Activated CD4-positive, CD25-positive, alpha-beta regulatory T cell (primary cell): ENCODE results near the gene CLPTM1L.
"Not testable (repeated sequence)": the region's sequence is repeated elsewhere in the genome, so short reads cannot be mapped to it uniquely, and the experiment has no call there.

Experiments used
- DNase-seq, 4 experiments: peaks; one replicate each; lab custom pipeline; 2025; lab: John Stamatoyannopoulos, UW

CLPTM1L gene

DNA sequence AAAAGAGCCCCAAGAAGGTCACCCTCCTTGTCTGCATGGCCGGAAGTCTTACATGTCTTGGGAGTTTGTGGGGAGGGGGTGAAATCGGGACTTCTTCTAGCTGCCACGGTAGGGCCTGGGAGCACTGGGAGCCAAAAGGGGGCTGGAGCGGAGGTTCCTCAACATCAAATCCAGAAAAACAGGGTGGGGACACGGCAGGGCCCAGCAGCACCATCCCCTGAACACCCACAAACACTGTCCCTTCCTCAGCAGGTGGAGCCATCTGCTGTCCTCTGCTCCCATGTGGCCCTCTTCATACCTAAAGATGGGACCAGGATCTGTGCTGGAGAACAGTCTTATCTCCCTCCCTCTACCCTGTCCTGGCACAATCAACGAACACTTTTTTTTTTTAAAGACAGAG lies 52.8 kb downstream of the CLPTM1L start:
- DNase-seq: no peak

DNA sequence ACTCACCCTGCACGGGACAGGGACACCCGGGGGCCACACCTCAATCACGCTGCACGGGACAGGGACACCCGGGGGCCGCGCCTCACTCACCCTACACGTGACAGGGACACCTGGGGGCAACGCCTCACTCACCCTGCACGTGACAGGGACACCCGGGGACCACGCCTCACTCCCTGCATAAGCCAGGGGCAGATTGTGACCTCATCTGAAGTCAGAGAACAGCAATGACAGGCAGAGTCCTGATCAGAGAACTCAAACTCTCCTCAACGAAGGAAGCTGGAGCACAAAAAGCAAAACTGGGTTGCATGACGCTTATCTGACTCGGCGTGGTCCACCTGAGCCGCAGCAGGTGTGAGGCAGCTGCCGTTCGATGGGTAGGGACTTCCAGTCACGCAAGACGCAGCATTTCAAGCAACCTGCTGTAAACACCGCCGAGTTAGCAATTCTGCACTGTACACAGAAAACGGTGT lies 53.3 kb downstream of the CLPTM1L start:
- no peak for DNase-seq

DNA sequence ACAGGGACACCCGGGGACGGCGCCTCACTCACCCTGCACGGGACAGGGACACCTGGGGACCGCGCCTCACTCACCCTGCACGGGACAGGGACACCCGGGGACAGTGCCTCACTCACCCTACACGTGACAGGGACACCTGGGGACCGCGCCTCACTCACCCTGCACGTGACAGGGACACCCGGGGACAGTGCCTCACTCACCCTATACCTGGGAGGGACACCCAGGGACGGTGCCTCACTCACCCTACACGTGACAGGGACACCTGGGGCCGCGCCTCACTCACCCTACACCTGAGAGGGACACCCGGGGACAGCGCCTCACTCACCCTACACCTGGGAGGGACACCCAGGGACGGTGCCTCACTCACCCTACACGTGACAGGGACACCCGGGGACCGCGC lies 53.9 kb downstream of the CLPTM1L start:
- not testable (repeated sequence) for DNase-seq

DNA sequence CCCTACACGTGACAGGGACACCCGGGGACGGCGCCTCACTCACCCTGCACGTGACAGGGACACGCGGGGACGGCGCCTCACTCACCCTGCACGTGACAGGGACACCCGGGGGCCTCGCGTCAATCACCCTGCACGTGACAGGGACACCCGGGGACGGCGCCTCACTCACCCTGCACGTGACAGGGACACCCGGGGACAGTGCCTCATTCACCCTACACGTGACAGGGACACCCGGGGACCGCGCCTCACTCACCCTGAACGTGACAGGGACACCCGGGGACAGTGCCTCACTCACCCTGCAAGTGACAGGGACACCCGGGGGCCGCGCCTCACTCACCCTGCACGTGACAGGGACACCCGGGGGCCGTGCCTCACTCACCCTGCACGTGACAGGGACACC lies 55.3 kb downstream of the CLPTM1L start:
- not testable (repeated sequence) for DNase-seq

DNA sequence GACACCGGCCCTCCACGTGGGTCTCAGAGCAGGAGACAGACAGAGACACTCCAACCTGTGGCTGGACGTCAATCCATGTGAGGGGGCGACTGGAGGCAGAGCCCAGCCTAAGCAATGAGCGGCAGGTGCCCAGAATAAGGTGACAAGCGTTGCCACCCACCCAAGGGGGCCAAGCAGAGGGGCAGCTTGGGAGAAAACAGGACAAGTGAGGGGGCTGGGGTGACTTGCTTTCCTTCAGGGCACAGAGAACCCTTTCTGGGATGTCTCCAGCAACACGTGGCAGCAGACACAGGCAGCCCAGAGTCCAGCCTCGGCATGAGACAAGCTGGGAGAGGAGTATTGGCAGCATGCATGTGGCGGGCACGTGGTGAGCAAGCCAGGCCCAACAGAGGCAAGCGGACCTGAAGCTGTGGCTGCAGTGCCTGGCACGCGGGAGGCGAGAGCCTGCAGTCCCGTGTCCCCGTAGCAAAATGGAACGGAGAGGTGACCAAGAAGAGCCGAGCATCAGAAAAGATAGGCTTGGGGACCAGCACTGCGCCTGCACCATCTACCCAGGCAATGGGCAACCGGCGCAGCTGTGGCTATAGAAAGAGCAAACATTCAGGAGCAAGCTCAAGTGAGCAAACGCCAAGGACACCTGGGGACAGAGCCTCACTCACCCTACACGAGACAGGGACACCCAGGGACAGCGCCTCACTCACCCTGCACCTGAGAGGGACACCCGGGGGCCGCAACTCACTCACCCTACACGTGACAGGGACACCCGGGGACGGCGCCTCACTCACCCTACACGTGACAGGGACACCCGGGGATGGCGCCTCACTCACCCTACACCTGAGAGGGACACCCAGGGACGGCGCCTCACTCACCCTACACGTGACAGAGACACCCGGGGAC lies 56.2 kb downstream of the CLPTM1L start:
- no peak for DNase-seq

DNA sequence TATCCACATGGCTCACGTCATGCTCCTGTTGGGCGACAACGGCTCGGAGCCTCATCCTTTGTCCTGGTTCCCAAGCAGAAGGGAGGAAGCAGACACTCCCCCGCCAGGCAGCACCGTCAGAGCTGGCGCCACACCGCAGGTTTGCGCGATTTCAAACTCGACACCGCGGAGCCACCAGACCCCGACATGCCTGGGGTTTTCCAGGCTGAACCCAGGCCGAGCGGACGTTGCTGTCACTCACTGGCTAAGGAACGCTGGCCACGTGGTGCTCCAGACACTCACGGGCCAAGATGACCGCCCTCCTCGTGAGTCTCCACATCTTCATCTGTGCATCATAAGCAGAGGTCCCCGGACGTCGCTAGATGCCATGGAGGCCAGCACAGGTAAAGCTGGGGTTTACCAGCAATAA lies 59.0 kb downstream of the CLPTM1L start:
- DNase-seq: no peak

DNA sequence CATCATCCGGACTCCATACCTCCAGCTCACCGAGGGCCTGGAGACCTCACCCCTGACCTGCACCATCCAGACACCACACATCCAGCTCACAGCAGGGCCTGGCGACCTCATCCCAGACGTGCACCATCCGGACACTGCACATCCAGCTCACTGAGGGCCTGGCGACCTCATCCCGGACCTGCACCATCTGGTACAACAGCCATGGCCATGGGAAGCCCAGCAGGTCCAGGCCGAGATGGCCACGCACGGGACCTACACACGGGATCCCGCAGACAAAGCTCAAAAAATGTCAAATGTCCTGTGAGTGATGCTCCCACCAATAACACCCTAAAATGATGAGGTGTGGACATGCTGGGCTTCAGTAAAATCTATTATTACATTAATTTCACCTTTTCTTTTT lies 59.8 kb downstream of the CLPTM1L start:
- DNase-seq: no peak

DNA sequence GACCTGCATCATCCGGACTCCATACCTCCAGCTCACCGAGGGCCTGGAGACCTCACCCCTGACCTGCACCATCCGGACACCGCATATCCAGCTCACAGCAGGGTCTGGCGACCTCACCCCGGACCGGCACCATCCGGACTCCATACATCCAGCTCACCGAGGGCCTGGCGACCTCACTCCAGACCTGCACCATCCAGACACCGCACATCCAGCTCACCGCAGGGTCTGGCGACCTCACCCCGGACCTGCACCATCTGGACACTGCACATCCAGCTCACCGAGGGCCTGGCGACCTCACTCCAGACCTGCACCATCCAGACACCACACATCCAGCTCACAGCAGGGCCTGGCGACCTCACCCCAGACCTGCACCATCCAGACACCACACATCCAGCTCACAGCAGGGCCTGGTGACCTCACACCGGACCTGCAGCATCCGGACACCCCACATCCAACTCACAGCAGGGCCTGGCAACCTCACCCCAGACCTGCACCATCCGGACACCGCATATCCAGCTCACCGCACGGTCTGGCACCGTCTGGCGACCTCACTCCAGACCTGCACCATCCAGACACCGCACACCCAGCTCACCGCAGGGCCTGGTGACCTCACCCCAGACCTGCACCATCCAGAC lies 60.4 kb downstream of the CLPTM1L start:
- not testable (repeated sequence) for DNase-seq

DNA sequence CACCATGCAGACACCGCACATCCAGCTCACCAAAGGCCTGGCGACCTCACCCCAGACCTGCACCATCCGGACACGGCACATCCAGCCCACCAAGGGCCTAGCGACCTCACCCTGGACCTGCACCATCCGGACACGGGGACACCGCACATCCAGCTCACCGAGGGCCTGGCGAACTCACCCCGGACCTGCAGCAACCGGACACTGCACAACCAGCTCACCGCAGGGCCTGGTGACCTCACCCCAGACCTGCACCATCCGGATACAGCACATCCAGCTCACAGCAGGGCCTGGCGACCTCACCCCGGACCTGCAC lies 61.2 kb downstream of the CLPTM1L start:
- DNase-seq: not testable (repeated sequence)

DNA sequence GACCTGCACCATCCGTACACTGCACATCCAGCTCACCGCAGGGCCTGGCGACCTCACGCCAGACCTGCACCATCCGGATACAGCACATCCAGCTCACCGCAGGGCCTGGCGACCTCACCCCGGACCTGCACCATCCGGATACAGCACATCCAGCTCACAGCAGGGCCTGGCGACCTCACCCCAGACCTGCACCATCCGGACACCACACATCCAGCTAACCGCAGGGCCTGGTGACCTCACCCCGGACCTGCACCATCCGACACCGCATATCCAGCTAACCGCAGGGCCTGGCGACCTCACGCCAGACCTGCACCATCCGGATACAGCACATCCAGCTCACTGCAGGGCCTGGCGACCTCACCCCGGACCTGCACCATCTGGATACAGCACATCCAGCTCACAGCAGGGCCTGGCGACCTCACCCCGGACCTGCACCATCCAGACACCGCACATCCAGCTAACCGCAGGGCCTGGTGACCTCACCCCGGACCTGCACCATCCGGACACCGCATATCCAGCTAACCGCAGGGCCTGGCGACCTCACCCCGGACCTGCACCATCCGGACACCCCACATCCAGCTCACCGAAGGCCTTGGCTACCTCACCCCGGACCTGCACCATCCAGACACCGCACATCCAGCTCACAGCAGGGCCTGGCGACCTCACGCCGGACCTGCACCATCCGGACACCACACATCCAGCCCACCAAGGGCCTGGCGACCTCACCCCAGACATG lies 61.7 kb downstream of the CLPTM1L start:
- DNase-seq: not testable (repeated sequence)

DNA sequence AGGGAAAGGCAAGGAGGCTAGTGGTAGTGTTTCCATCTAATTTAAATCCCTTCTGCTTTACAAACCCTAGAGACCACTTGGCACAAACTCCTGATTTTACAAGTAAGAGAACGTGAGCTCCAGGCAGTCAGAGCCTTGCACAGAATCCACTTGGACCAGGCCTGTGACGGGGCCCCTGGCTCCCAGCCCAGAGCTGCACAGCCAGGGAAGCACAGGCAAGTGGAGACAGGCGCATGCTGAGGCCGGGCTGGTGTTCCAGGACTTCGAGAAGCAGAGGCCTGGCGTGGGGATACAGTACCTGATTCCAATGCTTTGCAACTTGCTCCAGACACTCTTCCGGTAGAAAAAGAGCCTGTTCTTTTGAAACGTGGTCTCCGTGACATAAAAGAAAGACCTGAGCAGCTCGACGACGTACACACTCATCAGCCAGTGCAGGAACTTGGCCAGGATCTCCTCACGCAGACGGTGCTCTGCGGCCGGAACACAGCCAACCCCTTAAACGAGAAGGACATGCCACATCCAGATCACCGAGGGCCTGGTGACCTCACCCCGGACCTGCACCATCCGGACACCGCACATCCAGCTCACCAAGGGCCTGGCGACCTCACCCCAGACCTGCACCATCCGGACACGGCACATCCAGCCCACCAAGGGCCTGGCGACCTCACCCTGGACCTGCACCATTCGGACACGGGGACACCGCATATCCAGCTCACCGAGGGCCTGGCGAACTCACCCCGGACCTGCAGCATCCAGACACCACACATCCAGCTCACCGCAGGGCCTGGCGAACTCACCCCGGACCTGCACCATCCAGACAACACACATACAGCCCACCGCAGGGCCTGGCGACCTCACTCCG lies 62.5 kb downstream of the CLPTM1L start:
- no peak for DNase-seq

DNA sequence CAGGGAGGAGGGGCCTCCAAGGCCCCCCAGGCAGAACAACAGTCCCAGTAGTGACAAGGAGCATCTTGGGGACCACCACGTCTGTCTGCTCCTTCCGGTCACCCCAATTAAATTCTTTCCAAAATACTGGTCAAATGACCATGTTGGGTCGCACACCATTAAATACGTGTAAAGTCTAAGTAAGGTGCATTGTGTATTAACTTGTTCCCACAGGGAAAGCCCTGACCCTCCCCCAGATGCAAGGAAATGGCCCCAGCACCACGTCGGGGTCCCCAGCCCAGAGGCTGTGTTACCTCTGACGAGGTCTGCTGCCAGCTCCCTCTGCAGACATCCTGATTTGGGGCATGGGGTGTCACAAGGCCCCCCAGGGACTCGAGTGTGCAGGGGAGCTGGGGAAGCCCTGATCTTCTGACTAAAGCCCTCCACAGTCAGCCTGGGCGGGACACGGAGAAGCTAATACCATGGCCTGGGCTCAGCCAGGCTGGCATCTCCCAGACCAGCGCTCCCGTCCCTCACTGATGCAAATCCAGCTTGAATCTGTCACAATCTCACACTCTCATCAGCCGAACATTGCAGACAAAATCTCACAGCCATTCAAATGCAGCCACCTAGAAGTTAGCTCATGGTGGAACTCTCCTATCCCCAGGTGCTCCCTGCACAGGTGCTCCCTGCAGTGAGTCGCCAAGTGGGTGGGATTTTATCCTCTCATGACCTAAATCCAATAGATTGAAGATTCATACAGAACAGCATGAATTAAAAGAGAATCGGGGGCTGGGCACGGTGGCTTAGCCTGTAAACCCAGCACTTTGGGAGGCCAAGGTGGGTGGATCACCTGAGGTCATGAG lies 63.6 kb downstream of the CLPTM1L start:
- DNase-seq: no peak

DNA sequence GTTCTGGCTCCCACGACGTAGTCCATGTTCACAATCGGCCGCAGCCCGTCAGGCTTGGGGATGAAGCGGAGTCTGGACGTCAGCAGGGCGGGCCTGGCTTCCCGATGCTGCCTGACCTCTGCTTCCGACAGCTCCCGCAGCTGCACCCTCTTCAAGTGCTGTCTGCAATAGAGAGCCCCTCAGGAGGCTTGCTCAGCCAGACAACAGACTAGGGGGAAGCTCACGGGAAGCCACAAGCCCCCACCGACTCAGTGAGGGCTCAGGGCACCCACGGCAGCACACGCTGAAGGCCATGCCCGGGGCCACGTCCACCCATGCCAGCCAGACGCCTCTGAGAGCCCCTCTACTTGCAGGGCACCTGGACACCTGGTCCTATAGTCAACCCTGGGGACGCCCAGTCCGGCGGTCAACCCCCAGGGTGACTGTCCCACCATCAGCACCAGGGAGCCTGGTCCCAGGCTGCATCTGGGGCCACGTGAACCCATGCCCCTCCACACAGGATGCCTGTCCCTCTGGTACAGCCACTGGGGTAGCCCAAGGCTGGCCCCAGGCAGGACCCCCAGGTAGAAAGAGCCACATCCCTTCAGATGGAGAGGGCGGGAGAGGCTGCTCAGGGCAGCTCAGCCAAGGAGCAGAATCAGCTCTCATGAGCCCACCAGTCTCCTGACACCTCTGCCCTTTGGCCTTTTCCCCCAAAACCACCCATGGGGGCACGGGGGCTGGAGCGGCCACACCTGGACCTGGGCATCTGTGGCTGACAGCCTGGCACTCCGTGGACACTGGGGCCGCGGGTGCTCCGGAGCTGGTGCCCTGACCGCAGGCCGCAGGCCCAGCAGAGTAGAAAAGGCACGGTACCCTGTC lies 64.5 kb downstream of the CLPTM1L start:
- no peak for DNase-seq

DNA sequence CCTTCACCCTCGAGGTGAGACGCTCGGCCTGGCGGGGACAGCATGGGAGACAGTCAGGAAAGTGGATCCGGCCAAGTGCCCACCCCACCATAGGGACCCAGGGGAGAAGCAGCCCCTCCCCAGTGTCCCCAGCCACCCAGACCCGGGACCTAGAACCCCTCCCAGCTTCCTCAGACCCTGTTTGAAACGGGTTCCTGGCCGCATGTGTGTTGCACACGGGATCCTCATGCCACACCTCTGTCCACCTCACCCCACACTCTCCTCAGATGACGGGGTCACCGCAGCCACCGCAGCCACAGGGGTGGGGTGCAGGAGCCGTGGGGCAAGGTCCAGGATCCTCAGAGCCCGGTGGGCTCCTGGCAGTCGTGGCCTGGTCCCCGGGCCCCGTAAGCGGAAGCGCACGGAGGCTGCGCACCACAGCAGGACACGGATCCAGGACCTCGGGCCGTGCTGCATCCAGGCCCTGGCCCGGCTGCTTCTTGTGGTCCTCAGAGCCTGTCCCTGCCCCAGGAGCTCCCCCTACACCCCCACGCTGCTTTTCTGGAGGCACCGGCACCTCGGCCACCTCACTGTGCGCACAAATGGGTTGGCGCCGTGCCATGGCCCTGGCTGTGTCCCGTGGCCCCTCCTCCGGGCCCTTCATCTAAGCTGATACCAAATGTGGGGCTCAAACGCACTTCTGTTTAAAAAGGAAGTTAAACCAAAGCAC lies 65.3 kb downstream of the CLPTM1L start:
- no peak for DNase-seq

DNA sequence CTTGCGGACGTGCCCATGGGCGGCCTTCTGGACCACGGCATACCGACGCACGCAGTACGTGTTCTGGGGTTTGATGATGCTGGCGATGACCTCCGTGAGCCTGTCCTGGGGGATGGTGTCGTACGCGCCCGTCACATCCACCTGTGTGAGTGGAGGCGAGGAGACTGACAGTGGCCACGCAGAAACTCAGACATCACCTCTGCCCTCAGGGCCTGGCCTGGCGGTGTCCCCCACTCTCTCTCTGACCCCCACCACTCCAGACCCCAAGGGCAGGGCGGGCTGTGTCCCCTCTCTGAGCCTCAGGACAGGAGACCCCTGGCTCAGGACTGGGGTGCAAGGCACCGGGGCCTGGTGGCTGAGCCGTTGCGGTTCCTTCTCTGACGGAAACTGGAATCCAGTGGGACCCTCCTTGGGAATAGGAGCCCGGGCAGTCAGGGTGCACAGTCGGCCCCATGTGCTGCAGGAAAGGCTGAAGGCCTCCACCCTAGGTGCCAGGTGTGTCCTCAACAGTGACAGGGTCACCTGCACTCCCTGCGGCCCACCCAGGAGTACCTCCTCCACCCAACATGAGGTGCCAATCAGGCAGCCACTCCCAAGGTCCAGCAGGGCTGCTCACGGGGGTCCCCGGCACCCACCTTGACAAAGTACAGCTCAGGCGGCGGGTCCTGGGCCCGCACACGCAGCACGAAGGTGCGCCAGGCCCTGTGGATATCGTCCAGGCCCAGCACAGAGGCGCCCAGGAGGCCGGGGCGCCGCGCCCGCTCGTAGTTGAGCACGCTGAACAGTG lies 66.0 kb downstream of the CLPTM1L start:
- no peak for DNase-seq

DNA sequence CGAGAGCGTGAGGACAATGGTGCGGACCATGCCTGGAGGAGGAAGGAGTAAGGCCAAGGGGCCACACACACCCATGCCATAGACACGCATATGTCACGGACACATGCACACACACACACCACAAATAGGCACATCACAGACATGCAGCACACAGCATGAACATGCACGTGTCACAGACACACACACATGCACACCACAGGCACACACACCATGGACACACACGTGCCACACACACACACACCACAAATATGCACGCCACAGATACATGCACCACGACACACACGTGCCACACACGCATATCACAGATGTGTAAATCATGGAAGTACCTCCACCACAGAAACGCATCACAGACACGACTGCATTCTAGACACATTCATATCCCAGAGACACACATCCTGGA lies 66.7 kb downstream of the CLPTM1L start:
- DNase-seq: no peak

DNA sequence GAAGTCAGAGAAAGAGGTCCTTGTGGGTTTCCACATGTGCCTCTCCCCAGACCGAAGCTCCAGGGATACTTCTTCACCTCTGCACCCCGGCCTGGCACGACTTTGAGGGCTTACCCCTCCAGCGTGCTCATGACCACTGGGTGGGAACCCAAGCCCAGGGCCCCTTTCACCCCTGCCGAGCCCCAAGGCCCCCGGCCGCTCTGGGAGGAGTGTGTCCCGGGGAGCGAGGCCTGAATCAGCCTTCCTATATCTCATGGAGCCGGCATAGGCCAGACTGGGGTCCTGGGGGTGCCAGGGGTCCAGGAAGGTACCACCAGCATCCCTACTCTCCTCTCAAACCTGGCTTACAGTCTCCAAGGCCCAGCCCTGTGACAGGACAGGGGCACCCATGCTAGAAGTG lies 67.1 kb downstream of the CLPTM1L start:
- no peak for DNase-seq

DNA sequence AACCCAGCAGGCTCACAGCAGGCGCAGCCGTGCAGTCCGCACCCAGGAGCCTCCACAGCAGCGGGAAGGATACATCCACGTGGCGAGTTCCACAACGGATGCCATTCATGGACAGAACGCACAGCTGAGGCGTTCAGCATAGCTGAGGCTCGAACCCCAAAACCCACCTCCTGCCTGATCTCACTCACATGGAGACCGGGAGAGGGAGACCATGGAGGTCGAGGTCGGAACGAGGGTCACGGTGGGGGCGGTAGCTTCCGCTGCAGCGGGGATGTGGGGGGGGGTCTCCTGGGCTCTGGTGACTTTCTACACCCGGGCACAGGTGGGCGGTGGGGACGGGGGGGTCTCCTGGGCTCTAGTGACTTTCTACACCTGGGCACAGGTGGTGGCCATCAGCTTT lies 67.6 kb downstream of the CLPTM1L start:
- no peak for DNase-seq

DNA sequence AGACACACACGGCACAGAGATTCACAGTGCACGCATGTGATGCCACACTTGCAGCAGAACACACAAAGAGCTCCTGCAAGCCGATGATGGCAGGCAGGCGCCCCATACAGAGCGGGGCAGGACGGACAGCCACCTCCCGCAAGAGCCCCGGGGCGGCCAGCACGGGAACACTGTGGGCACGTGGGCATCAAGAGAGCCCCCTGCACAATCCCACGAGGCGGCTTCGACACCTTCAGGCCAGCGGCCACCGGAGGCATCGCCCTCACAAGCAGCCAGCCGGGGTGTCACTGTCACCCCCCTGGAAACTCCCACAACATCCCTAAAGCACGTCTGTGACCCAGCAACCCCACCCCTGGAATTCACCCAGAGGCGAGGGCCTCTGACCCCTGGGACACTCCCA lies 68.0 kb downstream of the CLPTM1L start:
- no peak for DNase-seq
